Measurements from ENCODE around the gene ZNF565. TPM values are rescaled to one million over a fixed set of nuclear protein-coding genes. Genes with fewer than 3 reads are reported as not detected.

The ZNF565 gene
- total and polyA plus RNA-seq, 2 of the 13 experiments (the other 11 are each of a cell fraction or from before 2014, with no cell fraction given): 1.8 to 5.2 TPM

- intact Hi-C loops (cut with micrococcal nuclease; ENCODE audit: unreplicated experiment) (loop anchor here (2.0 kb wide), 1 partner anchor 14 kb away; no protein-coding TSS in a partner anchor), in situ Hi-C loops (cut with HindIII; ENCODE audit: extremely low pct_ligation_motif_present, low pct_unique_long_range_greater_than_20kb) (no loop called here)
- H2AFZ ChIP-seq (ENCODE audit: low read length): no peak overlapping the region
- peaks cover 17 to 27% of the 10 kb centered on the region in 2 experiments for H3K36me3 ChIP-seq (replicated peaks in 1 of 2; ENCODE audit: control insufficient read depth in 1 of 2, insufficient read depth in 2 of 2, low read length in 2 of 2)
- peaks cover 8% of the 10 kb centered on the region for H4K20me1 ChIP-seq (ENCODE audit: insufficient read depth, low read length)
- H3K9me3 ChIP-seq (ENCODE audit: low read length): no peaks in the 10 kb centered on the region
- ChIA-PET CTCF (ENCODE audit: low intra/inter-chr PET ratio, low total read pairs) (no interaction called here), POLR2A (interaction anchor here (2.0 kb wide), 3 partner anchors 13 to 26 kb away, joined by 11 to 51 read pairs (median 14); partner anchors contain the start of genes POLR2I and TBCB)
- peaks cover 16% of the 10 kb centered on the region for H3K79me2 ChIP-seq (ENCODE audit: insufficient read depth, low read length)
- peaks cover 18% of the 10 kb centered on the region for H3K4me1 ChIP-seq (ENCODE audit: insufficient read depth, low read length)
- FAIRE-seq: peak; percentile 56
- H3K4me2 ChIP-seq (ENCODE audit: low read depth, low read length): peak overlapping the region; percentile 69
- BruUV-seq (replicated peaks): no TSS peak
- WGBS (ENCODE audit: low lambda C conversion rate): 42% methylated on average over 24 of the region's 42 CpGs
- H3K9ac ChIP-seq (ENCODE audit: insufficient read depth, low read depth, low read length): peak overlapping the region; percentile 99; the same call in 1 of the 2 replicates
- peak overlapping the region; percentile 79 to 100 (median 98); a peak in 5 of 6 replicates for H3K4me3 ChIP-seq (replicated peaks in 1 of 3; ENCODE audit: insufficient read depth in 1 of 3, low read depth in 2 of 3, low read length in 3 of 3)
- no peak overlapping the region for H3K27ac ChIP-seq (ENCODE audit: extremely low read length, insufficient read depth, low read length)
- peak; percentile 54 for ATAC-seq
- DNase-seq (ENCODE audit: low spot score): peak; percentile 73
- H3K27me3 ChIP-seq (ENCODE audit: control insufficient read depth in 1 of 2, insufficient read depth in 2 of 2, low read length in 2 of 2): no peaks in the 10 kb centered on the region; a peak in 1 of 5 replicates
- TF ChIP-seq ZBTB2 (CRISPR knock-in tag; IDR thresholded peaks at IDR 0.05; ENCODE audit: low read depth) (no peak), ETS1 (CRISPR knock-in tag; IDR thresholded peaks at IDR 0.05) (no peak), ZSCAN22 (CRISPR knock-in tag; IDR thresholded peaks at IDR 0.05) (no peak), ZMYM3 (CRISPR knock-in tag; IDR thresholded peaks at IDR 0.05) (no peak), ZNF550 (CRISPR knock-in tag; IDR thresholded peaks at IDR 0.05; ENCODE audit: borderline replicate concordance) (no peak), RBM22 (optimal IDR thresholded peaks at IDR 0.05; ENCODE audit: low read length) (no peak), DR1 (CRISPR knock-in tag; IDR thresholded peaks at IDR 0.05) (no peak), ZNF709 (CRISPR knock-in tag; IDR thresholded peaks at IDR 0.05) (no peak), FOXP1 (IDR thresholded peaks at IDR 0.05) (no peak), FOXP1 (CRISPR knock-in tag; IDR thresholded peaks at IDR 0.05) (no peak), ZNF704 (CRISPR knock-in tag; IDR thresholded peaks at IDR 0.05; ENCODE audit: borderline replicate concordance) (no peak), SOX6 (IDR thresholded peaks at IDR 0.05) (no peak), SOX6 (CRISPR knock-in tag; IDR thresholded peaks at IDR 0.05) (no peak), HNRNPK (IDR thresholded peaks at IDR 0.05; ENCODE audit: low read depth, low read length, poor library complexity, severe bottlenecking) (no peak), POLR2A (IDR thresholded peaks at IDR 0.05; ENCODE audit: insufficient read depth in 1 of 2, low read depth in 2 of 2, low read length in 2 of 2) (peak in 1 of 2 experiments; percentile 25; a peak in 1 of 4 replicates)
- TF ChIP-seq, protein P1, sequence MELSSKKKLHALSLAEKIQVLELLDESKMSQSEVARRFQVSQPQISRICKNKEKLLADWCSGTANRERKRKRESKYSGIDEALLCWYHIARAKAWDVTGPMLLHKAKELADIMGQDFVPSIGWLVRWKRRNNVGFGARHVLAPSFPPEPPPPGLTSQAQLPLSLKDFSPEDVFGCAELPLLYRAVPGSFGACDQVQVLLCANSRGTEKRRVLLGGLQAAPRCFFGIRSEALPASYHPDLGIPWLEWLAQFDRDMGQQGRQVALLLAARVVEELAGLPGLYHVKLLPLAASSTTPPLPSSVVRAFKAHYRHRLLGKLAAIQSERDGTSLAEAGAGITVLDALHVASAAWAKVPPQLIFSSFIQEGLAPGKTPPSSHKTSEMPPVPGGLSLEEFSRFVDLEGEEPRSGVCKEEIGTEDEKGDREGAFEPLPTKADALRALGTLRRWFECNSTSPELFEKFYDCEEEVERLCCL (CRISPR knock-in tag; IDR thresholded peaks at IDR 0.05; ENCODE audit: borderline replicate concordance): no peak
- TF ChIP-seq, protein P2, sequence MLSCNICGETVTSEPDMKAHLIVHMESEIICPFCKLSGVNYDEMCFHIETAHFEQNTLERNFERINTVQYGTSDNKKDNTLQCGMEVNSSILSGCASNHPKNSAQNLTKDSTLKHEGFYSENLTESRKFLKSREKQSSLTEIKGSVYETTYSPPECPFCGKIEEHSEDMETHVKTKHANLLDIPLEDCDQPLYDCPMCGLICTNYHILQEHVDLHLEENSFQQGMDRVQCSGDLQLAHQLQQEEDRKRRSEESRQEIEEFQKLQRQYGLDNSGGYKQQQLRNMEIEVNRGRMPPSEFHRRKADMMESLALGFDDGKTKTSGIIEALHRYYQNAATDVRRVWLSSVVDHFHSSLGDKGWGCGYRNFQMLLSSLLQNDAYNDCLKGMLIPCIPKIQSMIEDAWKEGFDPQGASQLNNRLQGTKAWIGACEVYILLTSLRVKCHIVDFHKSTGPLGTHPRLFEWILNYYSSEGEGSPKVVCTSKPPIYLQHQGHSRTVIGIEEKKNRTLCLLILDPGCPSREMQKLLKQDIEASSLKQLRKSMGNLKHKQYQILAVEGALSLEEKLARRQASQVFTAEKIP (CRISPR knock-in tag; IDR thresholded peaks at IDR 0.05; ENCODE audit: borderline replicate concordance): no peak
Observed at GRCh38 chr19:36141039-36141927, 73.2 kb downstream of the ZNF565 start.

Data from HepG2 (cell line).